ENCODE measurements around the gene PCDHGB6.
"Not testable (repeated sequence)": the region's sequence is repeated elsewhere in the genome, so short reads cannot be mapped to it uniquely, and the experiment has no call there.

The PCDHGB6 gene

DNA sequence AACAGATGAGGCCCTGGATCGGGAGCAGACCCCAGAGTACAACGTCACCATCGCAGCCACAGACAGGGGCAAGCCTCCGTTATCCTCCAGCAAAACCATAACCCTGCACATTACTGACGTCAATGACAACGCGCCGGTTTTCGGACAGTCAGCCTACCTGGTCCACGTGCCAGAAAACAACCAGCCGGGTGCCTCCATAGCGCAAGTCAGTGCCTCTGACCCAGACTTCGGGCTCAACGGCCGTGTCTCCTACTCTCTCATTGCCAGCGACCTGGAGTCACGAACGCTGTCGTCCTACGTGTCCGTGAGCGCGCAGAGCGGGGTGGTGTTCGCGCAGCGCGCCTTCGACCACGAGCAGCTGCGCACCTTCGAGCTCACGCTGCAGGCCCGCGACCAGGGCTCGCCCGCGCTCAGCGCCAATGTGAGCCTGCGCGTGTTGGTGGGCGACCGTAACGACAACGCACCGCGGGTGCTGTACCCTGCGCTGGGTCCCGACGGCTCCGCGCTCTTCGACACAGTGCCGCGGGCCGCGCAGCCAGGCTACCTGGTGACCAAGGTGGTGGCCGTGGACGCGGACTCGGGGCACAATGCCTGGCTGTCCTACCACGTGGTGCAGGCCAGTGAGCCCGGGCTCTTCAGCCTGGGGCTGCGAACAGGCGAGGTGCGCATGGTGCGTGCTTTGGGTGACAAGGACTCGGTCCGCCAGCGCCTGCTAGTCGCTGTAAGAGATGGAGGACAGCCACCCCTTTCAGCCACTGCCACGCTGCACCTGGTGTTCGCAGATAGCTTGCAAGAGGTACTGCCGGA lies 11.5 kb downstream of the PCDHGB6 start:
- DNase-seq = no peak

DNA sequence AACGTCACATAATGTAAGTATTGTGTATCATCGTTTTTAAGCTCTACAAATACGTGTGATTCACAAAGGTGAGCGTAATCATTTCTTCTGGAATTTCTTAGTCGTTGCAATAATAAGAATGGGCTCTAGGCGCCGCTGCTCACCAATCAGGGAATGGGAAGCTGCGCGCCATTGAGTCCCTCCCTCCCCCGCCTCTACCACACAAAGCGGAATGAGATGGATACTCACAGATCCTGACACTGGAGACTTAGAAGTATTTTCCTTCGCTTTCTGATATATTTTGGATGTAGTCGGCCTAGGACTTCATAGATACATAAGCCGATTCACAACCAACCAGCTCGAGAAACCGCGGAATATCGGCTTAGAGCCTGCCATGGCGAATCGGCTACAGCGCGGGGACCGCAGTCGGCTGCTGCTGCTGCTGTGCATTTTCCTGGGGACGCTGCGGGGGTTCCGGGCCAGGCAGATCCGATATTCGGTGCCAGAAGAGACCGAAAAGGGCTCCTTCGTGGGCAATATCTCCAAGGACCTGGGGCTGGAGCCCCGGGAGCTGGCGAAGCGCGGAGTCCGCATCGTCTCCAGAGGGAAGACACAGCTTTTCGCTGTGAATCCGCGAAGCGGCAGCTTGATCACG lies 13.2 kb downstream of the PCDHGB6 start, which contains the start of gene PCDHGA11:
PCDHGA11 (plus strand) TSS at position 197 of the 634 bp plus-strand sequence; CDS start at position 374, 177 bp downstream.
- DNase-seq = no peak

- DNase-seq = no peak
Measured at GRCh38 chr5:141421489-141421855, 13.7 kb downstream of the PCDHGB6 start.

GRCh38 chr5:141422742-141423291 lies 15.0 kb downstream of the PCDHGB6 start:
- no peak for DNase-seq

GRCh38 chr5:141427783-141428426 lies 20.1 kb downstream of the PCDHGB6 start:
- DNase-seq = no peak

- DNase-seq = no peak
Measured at GRCh38 chr5:141430332-141431113, 22.7 kb downstream of the PCDHGB6 start, which contains the start of gene PCDHGA12. Gene PCDHGA12, plus strand, starts transcription at chr5:141430507. Its CDS starts 253 bp downstream, at chr5:141430760.

- no peak for DNase-seq
Measured at GRCh38 chr5:141431286-141431685, 23.5 kb downstream of the PCDHGB6 start.

DNA sequence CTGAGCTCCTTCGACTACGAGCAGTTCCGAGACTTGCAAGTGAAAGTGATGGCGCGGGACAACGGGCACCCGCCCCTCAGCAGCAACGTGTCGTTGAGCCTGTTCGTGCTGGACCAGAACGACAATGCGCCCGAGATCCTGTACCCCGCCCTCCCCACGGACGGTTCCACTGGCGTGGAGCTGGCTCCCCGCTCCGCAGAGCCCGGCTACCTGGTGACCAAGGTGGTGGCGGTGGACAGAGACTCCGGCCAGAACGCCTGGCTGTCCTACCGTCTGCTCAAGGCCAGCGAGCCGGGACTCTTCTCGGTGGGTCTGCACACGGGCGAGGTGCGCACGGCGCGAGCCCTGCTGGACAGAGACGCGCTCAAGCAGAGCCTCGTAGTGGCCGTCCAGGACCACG lies 24.5 kb downstream of the PCDHGB6 start:
- DNase-seq = not testable (repeated sequence)

- not testable (repeated sequence) for DNase-seq
Measured at GRCh38 chr5:141432726-141433125, 24.9 kb downstream of the PCDHGB6 start.

DNA sequence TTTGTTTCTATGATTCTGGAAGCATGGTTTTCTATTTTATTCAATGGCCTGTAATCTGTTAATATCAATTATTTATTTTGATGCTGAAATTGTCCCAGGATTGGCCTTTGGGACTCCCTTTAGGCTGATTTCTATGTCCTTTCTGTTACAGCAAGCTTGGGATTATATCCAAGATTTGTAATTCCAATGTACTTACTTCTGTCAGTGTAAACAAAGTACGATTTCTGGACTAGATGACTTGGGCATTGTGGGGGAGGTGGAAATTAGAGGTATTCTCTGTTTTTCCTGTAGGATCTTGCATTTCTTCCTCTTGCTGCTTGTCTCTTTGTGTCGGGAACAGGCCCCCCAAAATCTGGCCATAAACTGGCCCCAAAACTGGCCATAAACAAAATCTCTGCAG lies 26.2 kb downstream of the PCDHGB6 start:
- no peak for DNase-seq

DNA sequence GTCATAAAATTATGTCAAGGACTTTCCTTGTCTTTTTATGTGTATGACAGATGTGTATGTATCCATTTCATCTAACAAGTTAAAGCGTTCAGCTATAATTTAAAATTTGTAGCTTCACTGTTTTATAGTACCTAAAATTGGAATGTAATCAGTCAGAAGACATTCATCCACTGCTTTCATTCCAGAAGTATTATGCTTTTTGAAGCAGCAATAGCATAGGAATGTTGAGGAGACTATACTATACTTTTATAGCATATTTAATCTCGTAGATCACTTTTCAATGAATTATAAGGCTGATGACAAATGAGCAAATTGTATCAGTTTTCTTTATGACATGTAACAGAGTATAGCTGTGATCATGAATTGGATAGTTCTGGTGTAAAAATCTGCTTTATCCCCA lies 29.4 kb downstream of the PCDHGB6 start:
- no peak for DNase-seq

GRCh38 chr5:141439411-141440141 lies 31.8 kb downstream of the PCDHGB6 start:
- no peak for DNase-seq

GRCh38 chr5:141440341-141440740 lies 32.5 kb downstream of the PCDHGB6 start:
- no peak for DNase-seq

- no peak for DNase-seq
Measured at GRCh38 chr5:141441571-141442170, 33.9 kb downstream of the PCDHGB6 start.
